T-helper 22 cell (primary cell): ENCODE results near the gene LHFPL3.
"Not testable (repeated sequence)": the region's sequence is repeated elsewhere in the genome, so short reads cannot be mapped to it uniquely, and the experiment has no call there.

Source experiments
- DNase-seq: peaks from one replicate; pipeline ENCODE4 v3.0.0-alpha.2; 2020; ENCODE audit warnings: low read depth

The LHFPL3 gene

DNA sequence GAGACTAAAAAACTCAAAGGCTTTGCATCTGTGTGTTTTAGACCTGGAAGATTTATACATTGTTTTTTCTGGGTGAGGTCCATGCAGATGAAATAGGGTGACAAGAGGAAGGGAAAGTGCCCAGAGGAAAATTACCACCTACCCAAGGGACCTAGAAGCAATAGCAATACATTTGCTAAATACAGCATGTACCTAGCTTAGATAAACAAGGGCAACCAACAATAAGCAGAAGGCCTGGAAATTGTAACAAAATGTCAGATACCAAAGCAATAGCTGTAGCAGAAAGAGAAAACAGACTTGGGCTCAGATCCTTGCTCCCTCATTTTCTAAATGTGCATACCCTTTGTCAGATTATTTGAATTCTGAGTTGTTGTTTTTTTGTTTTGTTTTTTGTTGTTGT lies 367.2 kb downstream of the LHFPL3 start:
- no peak for DNase-seq

DNA sequence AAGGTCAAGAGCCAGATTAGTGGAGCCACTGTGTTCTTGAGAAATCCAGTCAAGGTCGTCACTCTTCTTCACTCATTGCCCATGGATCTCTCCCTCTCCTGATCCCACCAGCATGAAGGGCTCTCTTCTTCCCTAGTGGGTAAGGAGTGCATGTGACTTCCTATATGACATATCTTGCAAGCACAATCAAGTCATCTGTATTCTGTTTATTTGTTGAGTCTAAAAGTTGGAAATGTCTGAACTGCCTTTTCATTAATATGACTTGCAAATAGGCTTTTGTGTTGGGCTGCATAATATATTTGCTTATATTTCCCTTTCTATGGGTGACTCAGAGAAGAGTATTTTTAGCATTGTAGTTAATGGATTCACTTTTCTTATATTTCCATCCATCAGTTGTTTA lies 371.9 kb downstream of the LHFPL3 start:
- no peak for DNase-seq

- not testable (repeated sequence) for DNase-seq
Observed at GRCh38 chr7:104721027-104721426, 392.6 kb downstream of the LHFPL3 start.

DNA sequence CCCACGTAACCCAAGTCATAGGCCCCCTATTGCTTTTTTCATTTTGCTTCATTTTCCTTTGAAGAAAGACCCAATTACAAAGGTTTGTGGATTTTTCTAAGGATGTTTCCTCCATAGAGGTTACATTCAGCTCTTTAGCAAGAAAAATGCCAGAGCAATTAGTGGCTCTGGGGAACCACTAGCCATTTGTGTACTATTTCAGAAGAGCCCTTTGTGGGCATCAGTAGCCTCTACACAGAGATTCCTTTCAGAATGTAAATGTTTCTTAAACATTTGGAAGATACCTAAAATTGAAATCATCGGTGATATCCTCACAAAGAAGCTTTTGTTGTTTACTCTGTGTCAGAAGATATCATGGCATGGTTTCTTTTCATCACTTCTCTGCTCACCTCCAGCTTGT lies 394.6 kb downstream of the LHFPL3 start:
- DNase-seq, result no peak

GRCh38 chr7:104758504-104758903 lies 430.1 kb downstream of the LHFPL3 start:
- DNase-seq, result no peak

DNA sequence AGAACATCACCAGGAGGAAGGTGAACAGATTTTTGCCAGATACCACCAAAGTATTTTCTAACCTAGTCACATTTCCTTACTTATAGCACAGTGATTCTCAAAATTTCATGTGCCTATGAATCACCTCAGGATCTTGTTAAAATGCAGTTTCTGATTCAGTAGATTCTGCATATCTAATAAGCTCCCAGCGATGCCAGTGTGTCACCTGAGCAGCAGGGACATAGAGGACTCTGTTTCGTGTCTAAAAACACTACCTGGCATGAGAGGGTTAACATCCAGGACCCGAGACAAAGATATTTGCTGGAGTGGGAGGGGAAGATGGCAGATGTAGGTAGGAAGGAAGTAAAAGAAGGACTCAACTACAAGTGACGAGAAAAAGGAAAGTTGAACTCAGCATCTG lies 433.5 kb downstream of the LHFPL3 start:
- no peak for DNase-seq

- DNase-seq, result no peak
Observed at GRCh38 chr7:104767113-104767512, 438.7 kb downstream of the LHFPL3 start.

GRCh38 chr7:104767826-104768536 lies 439.6 kb downstream of the LHFPL3 start:
- DNase-seq, result no peak

DNA sequence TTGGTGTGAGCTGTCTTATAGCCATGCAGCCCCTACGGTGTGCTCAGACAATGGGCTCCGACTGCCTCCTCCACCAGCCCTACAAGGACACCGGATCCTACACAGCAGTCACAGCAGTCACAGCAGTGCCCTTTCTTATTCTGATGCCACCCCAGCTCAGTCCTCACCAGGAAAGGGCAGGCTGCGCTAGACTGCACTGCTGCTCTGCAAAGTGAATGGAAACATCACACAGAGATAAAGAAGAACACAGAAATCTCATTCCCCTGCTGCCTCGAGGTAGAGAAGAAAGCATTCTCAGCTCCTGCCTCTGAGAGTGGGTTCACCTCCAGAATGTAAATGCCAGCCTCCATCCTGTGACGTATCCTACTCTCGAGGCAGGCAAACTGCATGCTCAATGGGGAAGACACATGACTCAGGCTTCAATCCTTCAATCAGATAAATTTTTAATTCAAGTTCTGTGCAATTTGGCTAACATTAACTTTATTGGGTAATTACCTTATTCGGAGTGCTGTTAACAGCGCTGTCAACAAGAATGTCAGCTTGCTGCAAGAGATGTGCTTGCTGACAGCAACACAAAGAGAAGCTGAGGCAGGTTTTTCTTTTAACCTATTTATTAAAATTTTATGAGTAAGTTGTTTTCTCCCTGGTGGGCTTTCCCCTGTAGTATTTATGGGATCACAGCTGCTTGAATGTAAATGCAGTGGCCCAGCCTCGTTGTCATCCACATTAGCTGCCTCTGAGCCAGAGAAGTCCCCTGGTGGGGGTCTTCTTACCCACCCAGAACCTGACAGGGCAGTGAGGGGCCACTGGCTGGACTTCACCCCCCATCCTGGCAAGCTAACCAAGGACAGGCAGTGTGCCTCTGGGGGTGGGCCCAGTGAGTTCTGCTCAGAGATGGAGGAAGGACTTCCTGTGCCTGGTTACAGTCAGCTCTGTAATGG lies 444.3 kb downstream of the LHFPL3 start:
- DNase-seq, result no peak

DNA sequence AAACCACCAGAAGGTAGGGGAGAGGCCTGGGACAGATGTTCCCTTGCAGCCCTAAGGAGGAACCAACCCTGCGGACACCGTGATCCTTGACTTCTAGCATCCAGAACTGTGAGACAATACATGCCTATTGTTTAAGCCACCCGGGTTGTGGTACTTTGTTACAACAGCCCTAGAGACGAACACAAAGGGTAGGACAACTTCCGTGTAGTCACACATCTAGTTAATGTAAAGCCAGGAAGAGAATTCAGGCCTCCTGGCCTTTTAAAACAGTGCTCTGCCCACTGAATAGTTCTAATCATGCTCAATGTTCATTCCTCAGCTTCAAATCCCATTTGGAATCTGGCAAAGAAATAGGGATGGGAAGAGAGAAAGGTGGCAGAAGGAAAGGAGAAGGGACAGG lies 445.4 kb downstream of the LHFPL3 start:
- DNase-seq, result no peak

DNA sequence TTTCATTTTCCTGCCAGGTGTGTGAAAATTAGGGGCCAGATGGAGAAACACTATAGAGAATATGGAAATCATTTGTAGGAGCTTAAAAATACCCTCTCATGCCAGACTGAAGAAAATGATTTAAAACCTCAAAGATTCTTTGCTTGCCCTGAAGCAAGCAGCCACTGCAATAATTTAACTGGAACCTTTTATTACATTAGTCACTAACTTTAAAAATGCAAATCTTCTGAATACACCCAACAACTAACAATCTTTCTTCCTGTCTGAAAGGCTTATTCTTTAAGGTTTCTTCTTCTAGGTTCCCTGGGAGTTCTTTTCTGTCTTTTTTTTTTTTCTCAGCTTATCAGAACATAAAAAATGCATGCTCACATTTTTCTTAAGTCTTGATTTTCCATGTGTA lies 447.1 kb downstream of the LHFPL3 start:
- DNase-seq, result no peak

DNA sequence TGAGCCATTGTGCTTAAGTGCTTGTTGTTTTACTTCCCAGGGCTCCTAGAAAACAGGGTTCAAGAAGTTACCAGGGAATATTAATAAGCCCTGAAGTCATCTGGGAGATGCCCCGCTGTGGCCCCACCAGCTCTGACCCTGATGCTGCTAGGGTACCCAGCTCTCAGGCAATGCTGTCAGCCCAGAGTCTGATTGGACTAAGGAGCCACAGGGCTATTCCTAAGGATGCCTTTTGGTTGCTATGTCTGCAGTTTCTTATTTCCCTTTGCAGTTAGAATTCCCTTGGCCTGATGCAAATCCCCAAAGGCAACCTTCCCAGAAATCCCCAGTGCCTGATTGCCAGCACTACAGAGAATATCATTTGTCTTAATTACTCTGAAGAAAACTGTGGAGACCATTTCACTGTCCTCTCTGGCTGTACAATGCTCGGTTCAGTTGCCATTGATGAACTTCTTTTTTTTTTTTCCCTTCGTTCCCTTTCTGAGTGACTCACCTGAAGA lies 448.9 kb downstream of the LHFPL3 start:
- no peak for DNase-seq

DNA sequence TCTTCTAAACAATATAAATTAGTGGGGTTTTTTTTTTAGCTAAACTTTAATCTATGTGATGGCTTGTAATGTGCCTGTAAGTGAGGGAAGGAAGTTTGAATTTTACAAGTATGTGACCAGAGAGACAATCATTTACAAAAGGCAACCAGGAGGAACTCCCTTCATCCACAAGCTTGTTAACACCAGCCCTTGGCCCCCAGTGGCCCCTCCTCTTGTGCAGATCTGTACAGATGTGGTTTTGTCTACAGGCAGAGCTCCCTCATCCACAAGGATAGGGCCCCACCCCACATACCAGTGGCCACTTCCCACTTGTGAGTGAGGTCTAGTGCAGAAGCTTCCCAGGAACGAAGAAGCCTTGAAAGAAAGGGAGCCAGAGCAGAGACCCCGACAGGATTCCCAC lies 451.5 kb downstream of the LHFPL3 start:
- DNase-seq, result no peak

- no peak for DNase-seq
Observed at GRCh38 chr7:104784686-104785085, 456.3 kb downstream of the LHFPL3 start.

DNA sequence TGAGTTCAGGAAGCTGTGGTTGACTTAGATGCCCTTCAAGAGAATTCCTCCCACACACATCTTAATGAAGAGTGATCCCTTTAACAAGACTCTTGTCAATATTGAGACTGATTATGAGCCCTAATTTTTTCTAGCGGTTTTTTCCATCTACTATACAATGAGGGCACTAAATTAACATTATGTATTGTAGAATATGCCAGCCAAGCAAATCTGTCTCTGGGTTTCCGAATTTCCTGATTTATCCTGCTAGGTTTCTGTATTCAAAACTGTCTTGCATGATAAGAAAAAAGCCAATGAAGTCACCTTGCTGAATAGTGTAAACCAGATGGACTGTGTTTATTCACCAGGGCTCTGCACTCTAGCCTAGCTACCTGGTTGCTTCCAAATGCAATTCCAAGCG lies 461.4 kb downstream of the LHFPL3 start:
- no peak for DNase-seq

- no peak for DNase-seq
Observed at GRCh38 chr7:104790440-104790839, 462.0 kb downstream of the LHFPL3 start.

DNA sequence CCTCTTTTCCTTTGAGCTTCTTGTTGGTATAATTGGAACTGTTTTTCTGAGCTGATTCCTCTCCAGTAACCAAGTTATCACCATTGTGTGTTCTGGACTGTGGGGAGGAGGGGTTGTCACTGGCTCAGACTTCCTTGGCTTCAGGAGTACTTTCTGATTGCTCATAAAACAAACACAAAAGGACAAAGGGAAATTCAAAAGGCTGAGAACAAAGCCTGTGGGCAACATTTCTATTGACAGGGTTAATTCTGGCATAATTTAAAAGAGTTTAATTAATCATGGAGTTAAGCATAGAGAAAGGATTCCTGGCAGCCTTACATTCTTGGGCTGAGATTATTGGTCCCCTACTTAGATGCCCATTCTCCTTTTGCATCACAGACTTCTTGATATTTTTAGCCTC lies 462.7 kb downstream of the LHFPL3 start:
- no peak for DNase-seq

DNA sequence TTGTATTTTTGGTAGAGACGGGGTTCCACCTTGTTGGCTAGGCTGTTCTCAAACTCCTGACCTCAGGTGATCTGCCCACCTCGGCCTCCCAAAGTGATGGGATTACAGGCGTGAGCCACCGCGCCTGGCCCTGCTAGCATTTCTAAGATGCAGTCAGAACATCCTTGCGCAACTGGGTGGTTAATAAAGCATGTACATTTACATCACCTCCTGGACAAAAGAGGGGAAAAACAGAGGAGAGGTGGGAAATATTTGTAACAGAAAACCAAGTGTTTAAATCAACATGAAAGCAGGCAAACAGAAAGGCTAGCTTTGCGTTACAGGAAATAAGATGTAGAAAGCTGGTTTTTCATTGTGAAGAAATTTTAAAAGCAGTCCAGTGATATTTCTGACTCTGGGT lies 464.7 kb downstream of the LHFPL3 start:
- DNase-seq, result no peak

GRCh38 chr7:104794154-104794553 lies 465.8 kb downstream of the LHFPL3 start:
- DNase-seq, result no peak

- no peak for DNase-seq
Observed at GRCh38 chr7:104794589-104794988, 466.2 kb downstream of the LHFPL3 start.

DNA sequence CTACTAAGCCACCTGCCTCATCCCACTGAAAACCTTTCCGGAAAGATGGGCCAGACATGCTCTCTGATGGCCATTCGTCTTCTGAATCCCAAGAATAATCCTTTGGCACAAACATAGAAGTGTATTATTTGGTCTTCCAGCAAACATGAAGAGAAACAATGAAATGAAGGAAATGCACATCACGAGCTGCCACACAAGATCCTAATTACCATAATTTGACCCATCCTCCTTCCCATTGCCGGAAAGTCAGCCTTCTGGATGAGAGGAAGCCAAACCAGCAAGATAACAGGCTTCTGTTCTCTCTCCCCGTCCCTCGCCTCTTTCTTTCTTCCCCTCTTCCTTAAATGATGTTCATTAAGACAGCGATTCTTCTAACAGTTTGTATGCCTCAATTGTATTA lies 466.7 kb downstream of the LHFPL3 start:
- DNase-seq, result no peak

- no peak for DNase-seq
Observed at GRCh38 chr7:104795616-104796398, 467.4 kb downstream of the LHFPL3 start.
